T-cell (primary cell): ENCODE measurements around the gene AGBL1. TPM values are rescaled to one million over a fixed set of nuclear protein-coding genes. Genes with fewer than 3 reads are reported as not detected.

Experiments used
- ATAC-seq, 4 experiments: fragments of 200-7000 bp in 3 of 4; fragments of 150-1000 bp in 1 of 4; cut with Tn5 transposase; replicated peaks in 1 of 4; 1 replicate in 3 of 4; 2 replicates in 1 of 4; pipeline ENCODE4 v1.10.0; 2021; ENCODE audit warnings: moderate library complexity in 3 of 4, mild to moderate bottlenecking in 2 of 4, moderate number of reproducible peaks in 1 of 4
- CTCF ChIA-PET, 2 donors: fragments of 300-600 bp; sonication (Branson Sonifier 250); formaldehyde crosslinking; loops; one replicate each; lab custom pipeline; 2022; ENCODE audit warnings: antibody characterized with exemption in 2 of 2; lab: Charles Lee
- POLR2A ChIA-PET, 2 donors: fragments of 300-600 bp; sonication (Branson Sonifier 250); formaldehyde crosslinking; loops; one replicate each; lab custom pipeline; 2022; ENCODE audit warnings: antibody characterized with exemption in 2 of 2; lab: Charles Lee
- DNase-seq, 35 experiments: peaks; one replicate each; pipeline versions ENCODE4 v3.0.0 to v3.0.0-alpha.2; 2013 to 2023
- H3K27ac ChIP-seq: one replicate; pipeline ENCODE4 v1.5.1; 2013; ENCODE audit warnings: low read length
- H3K27me3 ChIP-seq, 2 experiments: replicated peaks in 1 of 2; 1 replicate in 1 of 2; 2 replicates in 1 of 2; pipeline versions ENCODE4 v1.6.1 to v1.7.0; 2013; ENCODE audit warnings: low read length in 1 of 2, mixed read lengths in 1 of 2; ENCODE audit not compliant: control insufficient read depth in 2 of 2, insufficient read depth in 2 of 2; ENCODE audit errors: extremely low read depth in 1 of 2
- H3K36me3 ChIP-seq, 2 donors: 1 replicate in 1 of 2; 2 replicates in 1 of 2; pipeline versions ENCODE4 v1.6.1 to v1.7.0; 2013; ENCODE audit warnings: low read length in 1 of 2; ENCODE audit not compliant: control insufficient read depth in 2 of 2, insufficient read depth in 1 of 2; ENCODE audit errors: extremely low read depth in 1 of 2
- H3K4me1 ChIP-seq, 2 experiments: 1 replicate in 1 of 2; 2 replicates in 1 of 2; pipeline versions ENCODE4 v1.6.1 to v1.7.0; 2013; ENCODE audit warnings: low read length in 2 of 2, mixed read lengths in 1 of 2; ENCODE audit not compliant: insufficient read depth in 2 of 2, control insufficient read depth in 1 of 2; ENCODE audit errors: extremely low read depth in 1 of 2
- H3K4me3 ChIP-seq, 2 donors: 1 replicate in 1 of 2; 2 replicates in 1 of 2; pipeline versions ENCODE4 v1.5.1 to v1.7.0; 2013; ENCODE audit warnings: mild to moderate bottlenecking in 2 of 2, low read length in 1 of 2, moderate library complexity in 1 of 2; ENCODE audit not compliant: control insufficient read depth in 1 of 2; ENCODE audit errors: extremely low read depth in 1 of 2
- H3K9me3 ChIP-seq: 2 replicates; pipeline ENCODE4 v1.7.0; 2013
- H3K27ac Mint-ChIP-seq, 2 donors: one replicate each; pipeline ENCODE4 v1.8.0; 2020 to 2021; ENCODE audit warnings: mild to moderate bottlenecking in 2 of 2, mixed read lengths in 2 of 2
- H3K27me3 Mint-ChIP-seq, 2 donors: one replicate each; pipeline ENCODE4 v1.8.0; 2021 to 2022; ENCODE audit warnings: mixed read lengths in 2 of 2
- H3K36me3 Mint-ChIP-seq: one replicate; pipeline ENCODE4 v1.8.0; 2021; ENCODE audit warnings: mixed read lengths
- H3K4me1 Mint-ChIP-seq, 3 donors: one replicate each; pipeline ENCODE4 v1.8.0; 2020 to 2022; ENCODE audit warnings: mixed read lengths in 3 of 3, mild to moderate bottlenecking in 1 of 3
- H3K4me3 Mint-ChIP-seq, 3 donors: one replicate each; pipeline ENCODE4 v1.8.0; 2020 to 2022; ENCODE audit warnings: mild to moderate bottlenecking in 3 of 3, mixed read lengths in 3 of 3, moderate library complexity in 3 of 3
- H3K9me3 Mint-ChIP-seq, 3 donors: one replicate each; pipeline ENCODE4 v1.8.0; 2020 to 2022; ENCODE audit warnings: mixed read lengths in 3 of 3
- WGBS: methylation state at CpG from one replicate; pipeline ENCODE4 v1.1.5; 2013; ENCODE audit warnings: missing lambda C conversion rate; ENCODE audit not compliant: insufficient coverage; 5-methylcytosine and 5-hydroxymethylcytosine counted together
- total RNA-seq, 35 experiments: library from RNA in 6 of 35; stranded (reverse) in 6 of 35; fragments of 120-200 nt in 1 of 35; gene quantifications; one replicate each; pipeline versions ENCODE4 v1.2.1 to v1.2.4 and lab custom pipeline; 2013 to 2026

The AGBL1 gene
- total RNA-seq, 5 donors from 2014 or later (not counting 1 experiment from before 2014, with no cell fraction given) = not detected

- ChIA-PET POLR2A (no interaction called here), CTCF (no interaction called here)
- Mint-ChIP-seq H3K27ac (no peak overlapping the region), H3K36me3 (no peaks in the 10 kb centered on the region), H3K4me1 (peaks cover 0 to 1% (median 0%) of the 10 kb centered on the region in 3 donors), H3K4me3 (no peak overlapping the region), H3K27me3 (peaks cover 0 to 3% of the 10 kb centered on the region in 2 donors), H3K9me3 (peaks cover 0 to 6% (median 0%) of the 10 kb centered on the region in 3 donors)
- H3K36me3 ChIP-seq = no peaks in the 10 kb centered on the region
- no peaks in the 10 kb centered on the region for H3K4me1 ChIP-seq
- H3K4me3 ChIP-seq = no peak overlapping the region
- no peaks in the 10 kb centered on the region for H3K9me3 ChIP-seq
- no peaks in the 10 kb centered on the region for H3K27me3 ChIP-seq
- 84% methylated on average over 4 of the region's 5 CpGs for WGBS
- no peak overlapping the region for H3K27ac ChIP-seq
- DNase-seq = no peak
- no peak for ATAC-seq
Measured at GRCh38 chr15:86489981-86490380, 410.3 kb downstream of the AGBL1 start.

- Mint-ChIP-seq H3K9me3 (peaks cover 0 to 7% (median 0%) of the 10 kb centered on the region in 3 donors), H3K36me3 (no peaks in the 10 kb centered on the region)
- no peaks in the 10 kb centered on the region for H3K27me3 ChIP-seq
Measured at GRCh38 chr15:86491118-86491517, 411.4 kb downstream of the AGBL1 start.

GRCh38 chr15:86493884-86494283 lies 414.2 kb downstream of the AGBL1 start:
- no peak overlapping the region for H3K27ac ChIP-seq
- no peak overlapping the region for H3K4me3 ChIP-seq
- ATAC-seq (no peak), DNase-seq (no peak)
- no CpG with 5 or more reads among the region's 3 CpGs for WGBS
- no peaks in the 10 kb centered on the region for H3K36me3 ChIP-seq
- H3K27me3 ChIP-seq = no peaks in the 10 kb centered on the region
- Mint-ChIP-seq H3K4me3 (no peak overlapping the region), H3K27me3 (no peaks in the 10 kb centered on the region), H3K9me3 (peaks cover 0 to 7% (median 0%) of the 10 kb centered on the region in 3 donors), H3K27ac (no peak overlapping the region), H3K36me3 (no peaks in the 10 kb centered on the region), H3K4me1 (peaks cover 0 to 1% (median 0%) of the 10 kb centered on the region in 3 donors)
- no peaks in the 10 kb centered on the region for H3K9me3 ChIP-seq
- no peaks in the 10 kb centered on the region for H3K4me1 ChIP-seq
- POLR2A ChIA-PET = no interaction called here
- CTCF ChIA-PET = no interaction called here

More at GRCh38 chr15:86491118-86491517, 411.4 kb downstream of the AGBL1 start:
- H3K4me1 ChIP-seq = no peaks in the 10 kb centered on the region
- no peak overlapping the region for H3K4me3 ChIP-seq
- 73% methylated on average over 2 of the region's 2 CpGs for WGBS
- H3K27ac ChIP-seq = no peak overlapping the region
- Mint-ChIP-seq H3K27ac (no peak overlapping the region), H3K27me3 (peaks cover 0 to 3% of the 10 kb centered on the region in 2 donors), H3K4me1 (peaks cover 0 to 1% (median 0%) of the 10 kb centered on the region in 3 donors), H3K4me3 (no peak overlapping the region)
- no peak for DNase-seq
- no peaks in the 10 kb centered on the region for H3K36me3 ChIP-seq
- ChIA-PET CTCF (no interaction called here), POLR2A (no interaction called here)
- no peak for ATAC-seq
- H3K9me3 ChIP-seq = no peaks in the 10 kb centered on the region

- Mint-ChIP-seq H3K4me1 (peaks cover 0 to 1% (median 0%) of the 10 kb centered on the region in 3 donors), H3K27me3 (no peaks in the 10 kb centered on the region), H3K27ac (no peak overlapping the region), H3K4me3 (no peak overlapping the region), H3K9me3 (peaks cover 0 to 7% (median 0%) of the 10 kb centered on the region in 3 donors), H3K36me3 (no peaks in the 10 kb centered on the region)
- Histone ChIP-seq H3K36me3 (no peaks in the 10 kb centered on the region), H3K4me1 (no peaks in the 10 kb centered on the region), H3K27ac (no peak overlapping the region), H3K9me3 (no peaks in the 10 kb centered on the region), H3K4me3 (no peak overlapping the region), H3K27me3 (no peaks in the 10 kb centered on the region)
- POLR2A ChIA-PET = no interaction called here
- no CpG with 5 or more reads among the region's 1 CpG for WGBS
- CTCF ChIA-PET = no interaction called here
- DNase-seq (no peak), ATAC-seq (no peak)
Measured at GRCh38 chr15:86494475-86494874, 414.8 kb downstream of the AGBL1 start.

GRCh38 chr15:86502301-86502700 lies 422.6 kb downstream of the AGBL1 start:
- Mint-ChIP-seq H3K36me3 (no peaks in the 10 kb centered on the region), H3K9me3 (peaks cover 0 to 4% (median 0%) of the 10 kb centered on the region in 3 donors), H3K4me3 (no peak overlapping the region), H3K27ac (no peak overlapping the region), H3K4me1 (no peaks in the 10 kb centered on the region), H3K27me3 (peaks cover 0 to under 1% of the 10 kb centered on the region in 2 donors)
- no peaks in the 10 kb centered on the region for H3K4me1 ChIP-seq
- no peak for ATAC-seq
- WGBS = no CpG with 5 or more reads among the region's 1 CpG
- no peak for DNase-seq
- H3K27me3 ChIP-seq = no peaks in the 10 kb centered on the region
- ChIA-PET POLR2A (interaction anchor here in 1 of 2 donors (0.6 to 0.7 kb wide), 2 partner anchors 337 to 646 kb away, joined by 3 read pairs; no protein-coding TSS in a partner anchor), CTCF (no interaction called here)
- H3K27ac ChIP-seq = no peak overlapping the region
- no peak overlapping the region for H3K4me3 ChIP-seq
- no peaks in the 10 kb centered on the region for H3K36me3 ChIP-seq
- H3K9me3 ChIP-seq = no peaks in the 10 kb centered on the region

- Histone ChIP-seq H3K27me3 (no peaks in the 10 kb centered on the region), H3K27ac (no peak overlapping the region), H3K36me3 (no peaks in the 10 kb centered on the region), H3K4me3 (no peak overlapping the region), H3K4me1 (no peaks in the 10 kb centered on the region), H3K9me3 (no peaks in the 10 kb centered on the region)
- ATAC-seq (no peak), DNase-seq (no peak)
- WGBS = 100% methylated on average over 1 of the region's 2 CpGs
- Mint-ChIP-seq H3K27ac (no peak overlapping the region), H3K4me3 (no peak overlapping the region), H3K27me3 (peaks cover 0 to 4% of the 10 kb centered on the region in 2 donors), H3K4me1 (no peaks in the 10 kb centered on the region), H3K36me3 (no peaks in the 10 kb centered on the region), H3K9me3 (peaks cover 0 to 4% (median 0%) of the 10 kb centered on the region in 3 donors)
- POLR2A ChIA-PET = no interaction called here
- CTCF ChIA-PET = interaction anchor here in 1 of 2 donors (0.6 kb wide), 1 partner anchor 1628 kb away, joined by 3 read pairs; no protein-coding TSS in a partner anchor
Measured at GRCh38 chr15:86505951-86506350, 426.3 kb downstream of the AGBL1 start.
